Mammary epithelial cell (primary cell): Measurements from ENCODE around the gene PIP.
"Not testable (repeated sequence)": the region's sequence is repeated elsewhere in the genome, so short reads cannot be mapped to it uniquely, and the experiment has no call there.

ENCODE experiments used
- EZH2 ChIP-seq: IDR thresholded peaks from 2 replicates; pipeline ENCODE4 v1.6.1; 2012; ENCODE audit warnings: low read length, inconsistent platforms, borderline replicate concordance
- TF ChIP-seq, protein P1 (sequence below), 2 donors: IDR thresholded peaks in 1 of 2; conservative IDR thresholded peaks in 1 of 2; 2 replicates each; pipeline ENCODE4 v1.5.1; 2011 to 2012; ENCODE audit warnings: inconsistent platforms in 2 of 2, low read length in 2 of 2, mild to moderate bottlenecking in 2 of 2, control low read depth in 1 of 2, low read depth in 1 of 2; ENCODE audit not compliant: insufficient read depth in 1 of 2; ENCODE audit errors: extremely low read depth in 1 of 2

DNA sequence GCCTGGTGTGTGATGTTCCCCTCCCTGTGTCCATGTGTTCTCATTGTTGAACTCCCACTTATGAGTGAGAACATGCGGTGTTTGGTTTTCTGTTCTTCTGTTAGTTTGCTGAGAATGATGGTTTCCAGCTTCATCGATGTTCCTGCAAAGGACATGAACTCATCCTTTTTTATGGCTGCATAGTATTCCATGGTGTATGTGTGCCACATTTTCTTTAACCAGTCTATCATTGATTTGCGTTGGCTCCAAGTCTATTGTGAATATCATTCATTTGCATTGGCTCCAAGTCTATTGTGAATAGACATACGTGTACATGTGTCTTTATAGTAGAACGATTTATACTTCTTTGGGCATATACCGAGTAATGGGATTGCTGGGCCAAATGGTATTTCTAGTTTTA, 18.8 kb downstream of the PIP start:
- TF ChIP-seq, protein P1, sequence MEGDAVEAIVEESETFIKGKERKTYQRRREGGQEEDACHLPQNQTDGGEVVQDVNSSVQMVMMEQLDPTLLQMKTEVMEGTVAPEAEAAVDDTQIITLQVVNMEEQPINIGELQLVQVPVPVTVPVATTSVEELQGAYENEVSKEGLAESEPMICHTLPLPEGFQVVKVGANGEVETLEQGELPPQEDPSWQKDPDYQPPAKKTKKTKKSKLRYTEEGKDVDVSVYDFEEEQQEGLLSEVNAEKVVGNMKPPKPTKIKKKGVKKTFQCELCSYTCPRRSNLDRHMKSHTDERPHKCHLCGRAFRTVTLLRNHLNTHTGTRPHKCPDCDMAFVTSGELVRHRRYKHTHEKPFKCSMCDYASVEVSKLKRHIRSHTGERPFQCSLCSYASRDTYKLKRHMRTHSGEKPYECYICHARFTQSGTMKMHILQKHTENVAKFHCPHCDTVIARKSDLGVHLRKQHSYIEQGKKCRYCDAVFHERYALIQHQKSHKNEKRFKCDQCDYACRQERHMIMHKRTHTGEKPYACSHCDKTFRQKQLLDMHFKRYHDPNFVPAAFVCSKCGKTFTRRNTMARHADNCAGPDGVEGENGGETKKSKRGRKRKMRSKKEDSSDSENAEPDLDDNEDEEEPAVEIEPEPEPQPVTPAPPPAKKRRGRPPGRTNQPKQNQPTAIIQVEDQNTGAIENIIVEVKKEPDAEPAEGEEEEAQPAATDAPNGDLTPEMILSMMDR (conservative IDR thresholded peaks at IDR 0.05 in 1 of 2, IDR thresholded peaks at IDR 0.05 in 1 of 2; ENCODE audit: extremely low read depth in 1 of 2, insufficient read depth in 1 of 2, low read depth in 1 of 2, low read length in 2 of 2): not testable (repeated sequence)
- TF ChIP-seq EZH2: not testable (repeated sequence)
